ENCODE data around the gene SNX9.

SNX9 gene

DNA sequence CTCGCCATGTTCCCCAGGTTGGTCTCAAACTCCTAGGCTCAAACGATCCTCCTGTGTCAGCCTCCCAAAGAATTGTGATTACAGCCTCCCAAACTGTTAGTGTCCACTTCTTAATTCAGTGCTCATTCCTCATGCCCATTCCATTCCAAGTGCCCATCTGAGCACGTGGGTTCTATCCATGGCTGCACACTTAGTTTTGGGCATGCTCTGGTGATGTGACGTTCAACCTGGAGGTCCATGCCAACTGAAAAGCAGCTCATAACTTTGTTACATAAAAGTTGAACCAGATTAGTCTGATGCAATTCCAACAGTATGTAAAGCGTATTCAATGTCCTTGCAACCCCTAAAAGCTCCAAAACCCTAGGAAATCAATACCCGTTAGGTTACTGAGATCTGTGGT lies 11.5 kb downstream of the SNX9 start:
- no peaks in the 10 kb centered on the region for H3K9me3 ChIP-seq (ENCODE audit: control insufficient read depth, insufficient read depth, low read depth, low read length)
- no peak overlapping the region for H3K4me3 ChIP-seq (ENCODE audit: low read depth, low read length)
- H3K27ac ChIP-seq (ENCODE audit: extremely low read depth, low read depth, low read length), result peak overlapping the region; percentile 78; the same call in 1 of the 2 replicates
- POLR2A ChIA-PET, result interaction anchor here (0.6 kb wide), 1 partner anchor 316 kb away, joined by 4 read pairs; no protein-coding TSS in a partner anchor
- peaks cover 23% of the 10 kb centered on the region for H3K4me1 ChIP-seq (ENCODE audit: control insufficient read depth, insufficient read depth, low read length)
- CTCF ChIA-PET, result interaction anchor here (1.4 kb wide), 1 partner anchor 39 kb away, joined by 5 read pairs; no protein-coding TSS in a partner anchor
- no peak for TF ChIP-seq ELK4 (IDR thresholded peaks at IDR 0.05; ENCODE audit: borderline replicate concordance, low read depth, low read length)
- TF ChIP-seq ZNF704 (tag by site-specific recombination; IDR thresholded peaks at IDR 0.05), result no peak
- TF ChIP-seq ZNF654 (tag by site-specific recombination; IDR thresholded peaks at IDR 0.05; ENCODE audit: low read depth), result no peak
- TF ChIP-seq GLI4 (tag by site-specific recombination; IDR thresholded peaks at IDR 0.05), result no peak
- TF ChIP-seq ZXDB (tag by site-specific recombination; IDR thresholded peaks at IDR 0.05), result no peak
- TF ChIP-seq, protein P1, sequence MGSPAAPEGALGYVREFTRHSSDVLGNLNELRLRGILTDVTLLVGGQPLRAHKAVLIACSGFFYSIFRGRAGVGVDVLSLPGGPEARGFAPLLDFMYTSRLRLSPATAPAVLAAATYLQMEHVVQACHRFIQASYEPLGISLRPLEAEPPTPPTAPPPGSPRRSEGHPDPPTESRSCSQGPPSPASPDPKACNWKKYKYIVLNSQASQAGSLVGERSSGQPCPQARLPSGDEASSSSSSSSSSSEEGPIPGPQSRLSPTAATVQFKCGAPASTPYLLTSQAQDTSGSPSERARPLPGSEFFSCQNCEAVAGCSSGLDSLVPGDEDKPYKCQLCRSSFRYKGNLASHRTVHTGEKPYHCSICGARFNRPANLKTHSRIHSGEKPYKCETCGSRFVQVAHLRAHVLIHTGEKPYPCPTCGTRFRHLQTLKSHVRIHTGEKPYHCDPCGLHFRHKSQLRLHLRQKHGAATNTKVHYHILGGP (tag by site-specific recombination; IDR thresholded peaks at IDR 0.05), result no peak
- TF ChIP-seq, protein P2, sequence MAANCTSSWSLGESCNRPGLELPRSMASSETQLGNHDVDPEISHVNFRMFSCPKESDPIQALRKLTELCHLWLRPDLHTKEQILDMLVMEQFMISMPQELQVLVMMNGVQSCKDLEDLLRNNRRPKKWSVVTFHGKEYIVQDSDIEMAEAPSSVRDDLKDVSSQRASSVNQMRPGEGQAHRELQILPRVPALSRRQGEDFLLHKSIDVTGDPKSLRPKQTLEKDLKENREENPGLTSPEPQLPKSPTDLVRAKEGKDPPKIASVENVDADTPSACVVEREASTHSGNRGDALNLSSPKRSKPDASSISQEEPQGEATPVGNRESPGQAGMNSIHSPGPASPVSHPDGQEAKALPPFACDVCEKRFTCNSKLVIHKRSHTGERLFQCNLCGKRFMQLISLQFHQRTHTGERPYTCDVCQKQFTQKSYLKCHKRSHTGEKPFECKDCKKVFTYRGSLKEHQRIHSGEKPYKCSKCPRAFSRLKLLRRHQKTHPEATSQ (tag by site-specific recombination; IDR thresholded peaks at IDR 0.05), result no peak
- TF ChIP-seq ZNF843 (tag by site-specific recombination; IDR thresholded peaks at IDR 0.05), result no peak
- TF ChIP-seq ZNF211 (tag by site-specific recombination; IDR thresholded peaks at IDR 0.05; ENCODE audit: low read depth), result no peak
- no peak for TF ChIP-seq PATZ1 (tag by site-specific recombination; IDR thresholded peaks at IDR 0.05)
- TF ChIP-seq, protein P3, sequence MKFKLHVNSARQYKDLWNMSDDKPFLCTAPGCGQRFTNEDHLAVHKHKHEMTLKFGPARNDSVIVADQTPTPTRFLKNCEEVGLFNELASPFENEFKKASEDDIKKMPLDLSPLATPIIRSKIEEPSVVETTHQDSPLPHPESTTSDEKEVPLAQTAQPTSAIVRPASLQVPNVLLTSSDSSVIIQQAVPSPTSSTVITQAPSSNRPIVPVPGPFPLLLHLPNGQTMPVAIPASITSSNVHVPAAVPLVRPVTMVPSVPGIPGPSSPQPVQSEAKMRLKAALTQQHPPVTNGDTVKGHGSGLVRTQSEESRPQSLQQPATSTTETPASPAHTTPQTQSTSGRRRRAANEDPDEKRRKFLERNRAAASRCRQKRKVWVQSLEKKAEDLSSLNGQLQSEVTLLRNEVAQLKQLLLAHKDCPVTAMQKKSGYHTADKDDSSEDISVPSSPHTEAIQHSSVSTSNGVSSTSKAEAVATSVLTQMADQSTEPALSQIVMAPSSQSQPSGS (tag by site-specific recombination; IDR thresholded peaks at IDR 0.05; ENCODE audit: low read depth), result no peak
- TF ChIP-seq GLIS2 (tag by site-specific recombination; IDR thresholded peaks at IDR 0.05), result no peak
- no peak for TF ChIP-seq RBAK (tag by site-specific recombination; IDR thresholded peaks at IDR 0.05)
- TF ChIP-seq ZNF169 (tag by site-specific recombination; IDR thresholded peaks at IDR 0.05), result no peak
- no peak for TF ChIP-seq ZNF664 (tag by site-specific recombination; IDR thresholded peaks at IDR 0.05)
- no peak for TF ChIP-seq ZNF621 (tag by site-specific recombination; IDR thresholded peaks at IDR 0.05)
- no peak for TF ChIP-seq ZNF626 (tag by site-specific recombination; IDR thresholded peaks at IDR 0.05)
- TF ChIP-seq ZFP69B (tag by site-specific recombination; IDR thresholded peaks at IDR 0.05), result no peak
- no peaks in the 10 kb centered on the region for H3K36me3 ChIP-seq (ENCODE audit: control insufficient read depth in 2 of 2, insufficient read depth in 1 of 2, low read length in 2 of 2)

Measured in HEK293 (cell line).